Measurements from ENCODE around the gene MED1. TPM values are rescaled to one million over a fixed set of nuclear protein-coding genes. Genes with fewer than 3 reads are reported as not detected.

Gene MED1
- total and polyA plus RNA-seq, 9 of the 15 experiments (the other 6 are each of a cell fraction or from before 2014, with no cell fraction given), result 14.0 to 59.8 (median 46.7) TPM

GRCh38 chr17:39461113-39461925, 10.3 kb upstream of the MED1 start, which contains the start of gene CDK12 (continued):
- no peak for TF ChIP-seq ZNF609 (CRISPR knock-in tag; IDR thresholded peaks at IDR 0.05; ENCODE audit: borderline replicate concordance)
- no peak for TF ChIP-seq ZBTB33 (CRISPR knock-in tag; IDR thresholded peaks at IDR 0.05)
- TF ChIP-seq, protein P1, sequence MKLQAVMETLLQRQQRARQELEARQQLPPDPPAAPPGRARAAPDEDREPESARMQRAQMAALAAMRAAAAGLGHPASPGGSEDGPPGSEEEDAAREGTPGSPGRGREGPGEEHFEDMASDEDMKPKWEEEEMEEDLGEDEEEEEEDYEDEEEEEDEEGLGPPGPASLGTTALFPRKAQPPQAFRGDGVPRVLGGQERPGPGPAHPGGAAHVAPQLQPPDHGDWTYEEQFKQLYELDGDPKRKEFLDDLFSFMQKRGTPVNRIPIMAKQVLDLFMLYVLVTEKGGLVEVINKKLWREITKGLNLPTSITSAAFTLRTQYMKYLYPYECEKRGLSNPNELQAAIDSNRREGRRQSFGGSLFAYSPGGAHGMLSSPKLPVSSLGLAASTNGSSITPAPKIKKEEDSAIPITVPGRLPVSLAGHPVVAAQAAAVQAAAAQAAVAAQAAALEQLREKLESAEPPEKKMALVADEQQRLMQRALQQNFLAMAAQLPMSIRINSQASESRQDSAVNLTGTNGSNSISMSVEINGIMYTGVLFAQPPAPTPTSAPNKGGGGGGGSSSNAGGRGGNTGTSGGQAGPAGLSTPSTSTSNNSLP (IDR thresholded peaks at IDR 0.05; ENCODE audit: borderline replicate concordance, low read depth, low read length), result no peak
- peak; percentile 41; the same call in 1 of the 2 replicates for TF ChIP-seq MTA3 (IDR thresholded peaks at IDR 0.05; ENCODE audit: borderline replicate concordance)
- no peak for TF ChIP-seq MIER1 (IDR thresholded peaks at IDR 0.05; ENCODE audit: low read depth)
- TF ChIP-seq, protein P2, sequence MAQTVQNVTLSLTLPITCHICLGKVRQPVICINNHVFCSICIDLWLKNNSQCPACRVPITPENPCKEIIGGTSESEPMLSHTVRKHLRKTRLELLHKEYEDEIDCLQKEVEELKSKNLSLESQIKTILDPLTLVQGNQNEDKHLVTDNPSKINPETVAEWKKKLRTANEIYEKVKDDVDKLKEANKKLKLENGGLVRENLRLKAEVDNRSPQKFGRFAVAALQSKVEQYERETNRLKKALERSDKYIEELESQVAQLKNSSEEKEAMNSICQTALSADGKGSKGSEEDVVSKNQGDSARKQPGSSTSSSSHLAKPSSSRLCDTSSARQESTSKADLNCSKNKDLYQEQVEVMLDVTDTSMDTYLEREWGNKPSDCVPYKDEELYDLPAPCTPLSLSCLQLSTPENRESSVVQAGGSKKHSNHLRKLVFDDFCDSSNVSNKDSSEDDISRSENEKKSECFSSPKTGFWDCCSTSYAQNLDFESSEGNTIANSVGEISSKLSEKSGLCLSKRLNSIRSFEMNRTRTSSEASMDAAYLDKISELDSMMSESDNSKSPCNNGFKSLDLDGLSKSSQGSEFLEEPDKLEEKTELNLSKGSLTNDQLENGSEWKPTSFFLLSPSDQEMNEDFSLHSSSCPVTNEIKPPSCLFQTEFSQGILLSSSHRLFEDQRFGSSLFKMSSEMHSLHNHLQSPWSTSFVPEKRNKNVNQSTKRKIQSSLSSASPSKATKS (CRISPR knock-in tag; IDR thresholded peaks at IDR 0.05), result no peak
- TF ChIP-seq RBM14 (IDR thresholded peaks at IDR 0.05; ENCODE audit: borderline replicate concordance, insufficient read depth, low read depth, low read length), result no peak
- peak; percentile 100 for TF ChIP-seq ZHX1 (conservative IDR thresholded peaks at IDR 0.05; ENCODE audit: low read length)
- no peak; the same call in 1 of the 2 replicates for TF ChIP-seq ILF3 (IDR thresholded peaks at IDR 0.05; ENCODE audit: borderline replicate concordance)
- TF ChIP-seq MEF2D (tag; conservative IDR thresholded peaks at IDR 0.05; ENCODE audit: low read depth), result no peak
- peak; percentile 57; the same call in 1 of the 2 replicates for TF ChIP-seq CREB1 (IDR thresholded peaks at IDR 0.05)
- TF ChIP-seq CREB1 (CRISPR knock-in tag; IDR thresholded peaks at IDR 0.05), result no peak; the same call in none of the 2 replicates

Measured in K562 (cell line).